GM10847 (cell line): Measurements from ENCODE around the gene TAGLN.

Source experiments
- POLR2A ChIP-seq: IDR thresholded peaks from 2 replicates; pipeline ENCODE4 v1.6.1; 2011; ENCODE audit not compliant: insufficient read length; ENCODE audit errors: extremely low read depth

Gene TAGLN

GRCh38 chr11:117199053-117199915, at the start of gene TAGLN:
TAGLN (plus strand) TSS chr11:117199370; CDS start chr11:117203014, 3,644 bp downstream.
- TF ChIP-seq POLR2A: no peak

- no peak for TF ChIP-seq POLR2A
These were observed 47.1 kb upstream of the TAGLN start for GRCh38 chr11:117152066-117152465.

GRCh38 chr11:117154468-117154867, 44.7 kb upstream of the TAGLN start:
- no peak for TF ChIP-seq POLR2A

GRCh38 chr11:117157507-117157906, 41.7 kb upstream of the TAGLN start:
- TF ChIP-seq POLR2A: no peak

GRCh38 chr11:117159892-117160291, 39.3 kb upstream of the TAGLN start:
- TF ChIP-seq POLR2A: no peak

- no peak for TF ChIP-seq POLR2A
These were observed 38.3 kb upstream of the TAGLN start for GRCh38 chr11:117160826-117161225.

- no peak for TF ChIP-seq POLR2A
These were observed 32.7 kb upstream of the TAGLN start for GRCh38 chr11:117166491-117166890.

GRCh38 chr11:117169736-117170135, 29.4 kb upstream of the TAGLN start:
- no peak for TF ChIP-seq POLR2A

GRCh38 chr11:117170210-117170609, 29.0 kb upstream of the TAGLN start:
- no peak for TF ChIP-seq POLR2A

- no peak for TF ChIP-seq POLR2A
These were observed 28.2 kb upstream of the TAGLN start for GRCh38 chr11:117171007-117171403.

GRCh38 chr11:117171404-117172061, 27.6 kb upstream of the TAGLN start:
- TF ChIP-seq POLR2A: no peak

- TF ChIP-seq POLR2A: no peak
These were observed 26.3 kb upstream of the TAGLN start for GRCh38 chr11:117172724-117173421.

GRCh38 chr11:117175104-117175503, 24.1 kb upstream of the TAGLN start:
- TF ChIP-seq POLR2A: no peak

- TF ChIP-seq POLR2A: no peak
These were observed 23.4 kb upstream of the TAGLN start for GRCh38 chr11:117175781-117176180.

- no peak for TF ChIP-seq POLR2A
These were observed 23.0 kb upstream of the TAGLN start for GRCh38 chr11:117176186-117176585.
